NCI-H345 (cell line): ENCODE results near the gene PRR7.
"Not testable (repeated sequence)": the region's sequence is repeated elsewhere in the genome, so short reads cannot be mapped to it uniquely, and the experiment has no call there.

Source experiments
- DNase-seq: peaks from one replicate; lab custom pipeline; 2025; lab: John Stamatoyannopoulos, UW

PRR7 gene

DNA sequence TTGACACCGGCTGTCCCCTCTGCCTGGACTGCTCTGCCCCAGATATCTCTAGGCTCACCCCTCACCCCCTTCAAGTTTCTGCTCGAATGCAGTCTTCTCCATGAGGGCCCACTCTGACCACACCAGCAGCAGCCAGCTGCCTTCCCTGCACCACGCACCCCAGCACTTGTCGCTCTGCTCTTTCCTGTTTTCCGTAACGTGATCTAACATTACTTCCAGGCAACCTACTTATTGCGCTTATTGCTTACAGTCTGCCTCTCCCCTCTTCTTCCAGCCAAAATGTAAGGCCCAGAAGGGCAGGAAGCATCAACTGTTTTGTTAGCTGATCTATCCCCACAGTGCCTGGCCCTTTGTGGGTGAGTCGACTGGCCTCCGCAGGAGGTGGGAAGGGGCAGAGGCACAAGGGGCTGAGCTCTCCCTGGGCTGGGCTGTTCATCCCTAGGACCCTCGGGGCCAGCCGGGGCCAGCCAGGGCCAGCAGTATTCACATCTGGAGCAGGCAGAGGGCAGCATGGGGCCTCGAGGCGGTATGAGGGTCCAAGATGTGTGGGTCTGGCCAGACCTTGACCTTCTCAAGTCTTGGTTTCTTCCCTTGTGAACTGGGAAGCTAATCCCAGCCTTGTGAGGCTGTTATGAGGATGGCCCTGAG is 38.4 kb downstream of the PRR7 start:
- DNase-seq = no peak

DNA sequence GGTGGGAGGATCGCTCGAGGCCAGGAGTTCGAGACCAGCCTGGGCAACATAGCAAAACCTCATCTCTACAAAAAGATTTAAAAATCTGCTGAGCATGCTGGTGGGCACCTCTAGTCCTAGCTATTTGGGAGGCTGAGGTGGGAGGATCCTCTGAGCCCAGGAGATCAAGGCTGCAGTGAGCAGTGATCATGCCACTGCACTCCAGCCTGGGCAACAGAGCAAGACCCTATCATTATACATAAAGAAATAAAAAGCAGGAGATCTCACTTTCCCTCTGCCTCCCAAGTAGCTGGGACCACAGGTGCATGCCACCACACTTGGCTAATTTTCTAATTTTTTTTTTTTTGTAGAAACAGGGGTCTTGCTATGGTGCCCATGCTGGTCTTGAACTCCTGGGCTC is 39.1 kb downstream of the PRR7 start:
- DNase-seq = not testable (repeated sequence)

DNA sequence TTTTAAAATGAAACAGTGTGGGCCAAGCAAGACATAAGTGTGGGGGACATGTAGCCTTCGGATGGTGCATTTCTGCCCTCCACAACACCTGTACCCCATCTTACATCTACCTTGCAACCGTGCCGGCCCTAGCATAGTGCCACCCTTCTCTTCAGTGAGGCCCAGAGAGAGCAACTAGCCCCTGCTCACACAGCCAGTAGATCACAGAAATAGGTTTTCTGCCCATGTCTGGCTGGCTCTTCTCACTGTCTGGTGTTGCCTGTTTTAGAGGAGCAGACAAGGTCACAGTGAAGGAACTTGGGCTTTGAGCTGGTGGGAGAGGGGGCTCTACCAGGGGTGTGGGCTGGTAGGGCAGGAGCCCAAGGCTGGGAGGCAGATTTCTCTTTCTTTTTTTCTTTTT is 39.6 kb downstream of the PRR7 start:
- DNase-seq = no peak

DNA sequence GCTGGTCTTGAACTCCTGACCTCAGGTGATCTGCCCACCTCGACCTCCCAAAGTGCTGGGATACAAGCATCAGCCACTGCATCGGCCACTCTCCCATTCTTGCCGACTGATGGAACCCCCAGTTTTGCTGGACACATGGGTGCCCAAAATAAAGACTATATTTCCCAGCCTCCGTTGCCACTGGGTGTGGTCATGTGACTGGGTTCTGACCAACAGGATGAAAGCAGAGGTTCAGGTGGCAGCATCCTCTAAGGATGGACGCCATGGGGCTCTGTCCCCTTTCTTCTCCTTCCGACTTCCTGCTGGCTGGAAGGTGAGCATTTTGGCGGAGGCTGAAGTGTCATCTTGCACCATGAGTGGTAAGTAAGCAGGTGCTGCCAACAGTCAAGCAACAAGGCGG is 40.5 kb downstream of the PRR7 start:
- no peak for DNase-seq

DNA sequence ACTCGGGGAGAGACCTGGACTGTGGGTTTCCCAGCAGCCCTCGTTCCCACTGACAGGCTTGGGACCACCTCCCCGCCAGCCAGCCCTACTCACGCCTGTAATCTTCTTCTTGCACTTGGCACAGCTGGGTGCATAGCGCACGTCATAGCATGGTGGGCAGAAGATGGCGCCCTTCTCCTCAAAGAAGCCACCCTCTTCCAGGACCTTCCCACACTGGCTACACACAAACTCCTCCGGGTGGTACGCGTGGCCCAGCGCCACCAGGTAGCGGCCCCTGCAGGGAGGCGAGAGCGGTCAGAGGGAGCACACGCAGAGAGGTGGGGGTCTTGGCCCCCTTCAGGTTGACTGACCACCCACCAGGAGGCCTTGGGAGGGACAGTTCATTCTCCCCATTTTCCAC is 41.4 kb downstream of the PRR7 start:
- no peak for DNase-seq

DNA sequence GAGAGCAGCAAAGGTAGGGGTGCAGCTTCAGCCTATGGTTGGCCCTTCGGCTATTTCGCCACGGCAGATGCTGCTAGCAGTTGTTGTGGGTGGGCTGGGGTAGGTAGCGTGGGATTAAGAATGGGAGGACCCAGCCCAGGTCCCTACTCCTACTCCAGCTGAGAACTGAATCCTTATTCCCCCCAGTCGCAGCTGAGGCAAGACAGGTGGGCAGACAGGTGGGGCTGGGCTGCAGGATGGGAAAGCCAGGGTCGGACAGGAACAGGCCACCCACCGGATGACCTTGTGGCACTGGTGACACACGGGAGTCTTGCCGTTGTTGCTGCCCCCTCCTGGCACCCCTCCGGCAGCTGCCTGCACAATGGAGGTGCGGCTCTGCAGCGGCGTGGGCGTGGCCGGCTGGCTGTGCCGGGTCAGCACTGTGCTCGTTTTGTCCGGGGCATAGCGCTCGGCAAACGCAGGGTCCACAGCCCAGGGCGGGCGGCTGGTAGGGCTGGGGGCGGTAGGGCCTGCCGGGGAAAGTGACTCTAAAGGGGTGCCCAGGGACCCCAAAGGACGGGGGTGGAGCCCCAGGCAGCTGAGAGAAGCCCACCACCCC is 42.6 kb downstream of the PRR7 start:
- DNase-seq = no peak

DNA sequence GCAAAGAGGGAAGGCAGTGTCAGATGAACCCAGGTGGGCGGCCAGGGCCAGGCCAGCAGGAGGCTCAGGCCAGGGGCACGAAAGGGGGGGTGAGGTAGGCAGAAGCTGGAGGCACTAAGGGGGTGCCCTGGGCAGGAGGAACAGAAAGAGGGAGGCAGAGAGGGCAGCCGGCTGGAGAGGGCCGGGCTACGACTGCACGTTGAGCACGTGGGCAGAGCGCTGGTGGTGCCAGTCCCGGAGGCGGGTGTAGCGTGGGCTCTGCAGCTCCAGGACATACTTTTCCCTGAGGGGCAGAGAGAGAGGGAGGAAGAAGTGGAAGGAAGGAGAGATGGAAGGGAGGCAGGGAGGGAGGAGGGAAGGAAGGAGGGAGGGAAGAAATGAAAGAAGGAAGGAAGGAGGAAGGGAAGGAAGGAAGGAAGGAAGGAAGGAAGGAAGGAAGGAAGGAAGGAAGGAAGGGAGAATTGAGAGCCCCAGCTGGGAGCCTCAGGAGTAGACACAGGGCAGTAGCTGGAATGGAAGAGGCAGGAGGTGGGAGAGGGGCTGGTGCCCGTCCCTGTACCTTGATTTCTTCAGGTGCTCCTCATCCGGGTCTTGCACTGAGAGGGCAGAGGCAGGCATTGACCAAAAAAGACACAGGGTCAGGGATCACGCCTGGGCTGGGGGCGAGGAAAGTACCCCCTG is 43.8 kb downstream of the PRR7 start:
- no peak for DNase-seq

DNA sequence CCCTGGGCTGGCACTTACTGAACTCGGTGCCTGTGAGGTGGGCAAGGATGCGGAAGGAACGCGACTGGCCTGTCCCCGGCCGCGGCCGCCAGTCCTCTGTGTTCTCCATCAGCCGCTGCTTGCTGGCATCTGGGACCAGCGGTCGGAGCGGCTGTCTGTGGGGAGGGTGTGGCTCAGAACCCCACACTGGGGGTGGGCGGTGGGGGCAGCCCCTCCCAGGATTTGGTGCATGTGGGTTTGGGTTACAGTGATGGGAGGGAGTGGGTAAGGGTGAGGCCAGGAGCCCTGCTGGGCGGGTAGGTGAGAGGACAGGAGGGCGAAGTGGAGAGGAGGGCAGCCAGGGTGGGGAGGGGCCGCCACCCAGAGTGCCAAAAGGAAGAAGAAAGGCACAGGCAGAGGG is 44.4 kb downstream of the PRR7 start:
- DNase-seq = no peak

DNA sequence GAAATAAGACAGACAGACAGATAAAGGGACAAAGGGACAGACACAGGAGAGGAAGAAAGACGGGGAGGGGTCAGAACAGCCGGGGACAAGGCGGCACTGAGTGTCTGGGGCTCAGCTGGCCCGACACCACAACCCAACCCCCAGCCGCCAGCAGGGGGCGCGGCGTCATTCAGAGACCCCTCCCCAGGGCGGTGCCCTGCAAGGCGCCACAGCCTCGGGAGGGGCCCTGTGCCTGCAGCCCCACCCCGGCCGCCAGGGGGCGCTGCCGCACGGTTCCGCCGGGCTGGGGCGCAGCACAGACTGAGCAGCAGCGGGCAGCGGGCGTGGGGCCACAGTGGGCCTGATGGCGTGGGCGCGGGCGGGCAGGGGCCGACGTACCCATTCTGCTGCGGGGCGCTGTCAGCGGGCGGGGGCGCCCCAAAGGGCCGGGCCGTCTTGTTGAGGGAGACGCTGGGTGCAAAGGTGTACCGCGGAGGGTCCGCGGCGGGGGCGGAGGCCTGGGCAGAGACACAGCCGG is 44.9 kb downstream of the PRR7 start:
- no peak for DNase-seq

DNA sequence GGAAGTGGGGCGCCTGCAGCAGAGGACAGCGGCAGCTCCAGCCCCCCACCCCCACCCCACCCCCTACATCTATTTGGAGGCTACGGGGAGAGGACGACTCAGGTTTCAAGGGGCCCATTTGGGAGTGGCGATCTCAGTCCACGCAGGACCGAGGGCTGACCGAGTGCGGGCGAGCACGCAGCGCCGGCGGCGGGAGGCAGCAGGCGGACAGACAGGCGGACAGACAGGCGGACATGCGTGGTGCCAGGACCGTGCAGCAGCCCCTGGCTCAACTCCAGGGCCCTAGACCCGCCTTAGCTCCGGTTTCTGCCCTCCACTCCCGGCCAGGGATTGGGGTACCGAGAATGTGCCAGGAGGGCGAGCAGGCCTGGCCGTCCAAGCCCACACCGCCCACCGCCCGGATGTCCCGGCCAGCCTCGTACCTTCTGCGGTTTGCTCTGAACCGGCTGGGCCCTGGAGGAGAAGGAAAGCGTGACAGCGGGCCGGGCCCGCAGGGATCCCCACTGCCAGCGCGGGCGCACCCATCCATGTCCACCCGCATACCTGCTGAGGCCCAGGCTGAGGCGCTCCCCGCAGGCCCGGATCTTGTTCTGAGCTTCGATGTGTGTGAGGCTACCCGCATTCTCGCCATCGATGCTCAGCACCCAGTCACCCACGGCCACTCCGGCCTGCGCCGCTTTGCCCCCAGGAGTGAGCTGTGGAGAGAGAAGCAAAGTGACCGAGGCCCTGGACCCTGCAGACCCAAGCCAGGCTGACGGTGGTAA is 45.6 kb downstream of the PRR7 start:
- no peak for DNase-seq

DNA sequence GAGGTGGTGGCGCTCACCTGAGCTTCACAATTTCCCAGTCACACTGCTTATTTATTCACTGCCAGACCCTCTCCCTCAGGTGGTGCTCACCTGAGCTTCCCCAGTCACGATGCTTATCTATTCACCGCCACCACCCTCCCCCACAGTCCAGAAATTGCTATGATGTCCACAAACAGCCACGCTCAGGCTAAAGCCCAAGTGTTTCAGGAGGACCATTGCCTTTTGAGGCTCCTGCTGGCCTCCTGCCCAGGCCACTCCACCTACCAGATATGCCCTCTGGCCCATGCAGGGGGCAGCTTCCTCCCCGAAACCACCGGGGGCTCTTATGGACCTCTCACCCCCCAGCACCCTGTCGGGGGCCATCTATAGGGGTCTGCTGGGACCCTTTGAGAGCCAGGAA is 46.2 kb downstream of the PRR7 start:
- no peak for DNase-seq

DNA sequence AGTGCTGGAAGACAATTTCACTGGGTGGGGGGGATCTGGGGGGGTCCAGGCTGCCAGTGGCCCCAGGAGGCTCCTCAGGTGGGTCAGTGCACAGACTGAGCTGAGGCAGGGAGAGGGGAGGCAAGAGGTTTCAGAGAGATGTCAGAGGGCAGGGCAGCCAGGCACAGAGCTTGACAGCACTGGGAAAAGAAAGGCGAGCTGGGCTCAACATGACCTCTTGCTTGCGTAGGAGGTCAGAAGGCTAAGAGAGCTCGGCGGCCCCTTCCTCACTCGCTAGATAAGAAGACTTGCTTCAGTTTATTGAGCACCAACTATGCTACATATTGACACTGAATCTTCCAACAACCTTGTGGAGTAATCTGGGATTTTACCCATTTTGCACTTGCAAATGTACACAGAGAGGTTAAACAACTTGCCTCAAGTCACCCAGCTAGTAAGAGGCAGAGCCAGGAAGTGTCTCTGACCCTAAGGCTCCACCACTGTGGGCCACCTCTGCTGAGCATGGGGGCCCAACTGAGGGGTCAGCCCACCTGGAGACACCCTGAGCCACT is 47.3 kb downstream of the PRR7 start:
- no peak for DNase-seq

DNA sequence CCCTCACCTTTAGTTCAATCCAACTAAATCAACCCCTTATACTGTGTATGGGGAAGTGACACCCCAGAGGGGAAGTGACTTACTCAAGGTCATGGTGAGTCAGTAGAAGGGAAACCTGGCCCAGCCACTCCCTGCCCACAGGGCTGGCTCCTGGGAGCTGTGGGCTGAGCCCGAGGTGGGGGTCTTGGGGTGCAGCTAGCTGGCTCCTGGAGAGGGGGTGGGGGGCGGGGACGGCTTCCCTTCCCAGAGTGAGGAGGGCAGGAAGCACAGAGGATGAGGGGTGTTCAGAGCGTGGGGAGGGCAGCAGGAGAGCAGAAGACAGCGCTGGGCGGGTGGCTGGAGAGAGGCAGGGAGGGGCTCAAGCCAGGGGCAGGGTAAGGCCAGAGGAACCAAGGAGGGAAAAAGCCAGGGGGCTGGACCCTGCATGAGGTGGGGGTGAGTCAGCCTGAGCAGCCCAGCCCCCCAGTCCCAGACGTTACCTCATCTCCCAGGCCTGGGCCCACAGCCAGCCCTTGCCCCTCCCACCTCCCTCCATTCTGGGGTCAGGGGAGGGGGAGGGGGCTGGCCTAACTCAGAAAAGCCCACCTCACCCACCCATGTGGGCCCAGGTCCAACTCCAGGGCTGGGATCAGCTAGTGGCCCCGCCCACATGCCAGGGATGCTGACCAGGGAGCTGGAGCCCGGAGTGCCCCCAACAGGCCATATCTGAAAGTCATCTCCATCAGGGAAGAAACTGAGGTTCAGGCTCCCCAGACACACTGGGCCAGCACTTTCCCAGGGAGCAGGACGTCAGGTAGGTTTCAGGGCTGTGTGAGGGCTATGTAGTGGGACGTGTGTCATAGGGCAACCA is 48.0 kb downstream of the PRR7 start:
- DNase-seq = no peak

DNA sequence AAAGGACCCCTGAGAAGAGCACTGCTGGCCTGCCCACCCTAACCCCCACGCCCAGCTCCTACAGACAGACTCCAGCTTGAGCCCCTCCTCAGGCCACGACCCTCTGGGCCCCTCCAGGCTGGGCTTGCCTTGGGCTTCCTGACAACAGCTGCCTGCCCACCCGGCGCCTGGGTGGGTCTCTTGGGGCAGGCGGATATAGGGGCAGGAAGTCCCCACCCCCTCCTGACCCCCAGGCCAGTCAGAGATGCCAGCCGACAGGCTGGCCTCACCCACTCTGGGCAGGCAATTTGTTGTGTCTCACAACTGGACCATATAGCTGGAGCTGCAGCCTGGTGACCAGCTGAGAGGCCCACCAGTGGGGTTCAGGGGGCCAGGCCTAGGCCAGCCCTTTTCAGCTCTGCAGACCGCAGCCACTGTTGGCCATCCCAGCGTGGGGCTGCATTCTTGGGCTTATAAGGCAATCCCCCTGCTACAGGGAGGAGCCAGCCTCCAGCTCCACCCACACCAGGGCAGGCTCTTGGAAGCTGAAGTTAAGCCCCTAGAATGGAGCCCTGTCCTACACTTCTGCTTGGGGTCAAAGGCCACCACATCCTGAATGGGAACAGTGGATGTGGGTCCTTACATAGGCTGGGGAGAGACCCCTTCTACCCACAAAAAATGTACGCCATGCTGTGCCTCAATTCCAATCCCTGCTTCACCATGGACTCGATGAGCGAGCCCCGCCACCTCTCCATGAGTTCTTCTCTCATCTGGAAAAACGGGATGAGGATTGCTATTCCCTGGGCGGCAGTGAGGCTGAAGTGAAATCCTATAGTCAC is 48.8 kb downstream of the PRR7 start:
- DNase-seq = no peak

DNA sequence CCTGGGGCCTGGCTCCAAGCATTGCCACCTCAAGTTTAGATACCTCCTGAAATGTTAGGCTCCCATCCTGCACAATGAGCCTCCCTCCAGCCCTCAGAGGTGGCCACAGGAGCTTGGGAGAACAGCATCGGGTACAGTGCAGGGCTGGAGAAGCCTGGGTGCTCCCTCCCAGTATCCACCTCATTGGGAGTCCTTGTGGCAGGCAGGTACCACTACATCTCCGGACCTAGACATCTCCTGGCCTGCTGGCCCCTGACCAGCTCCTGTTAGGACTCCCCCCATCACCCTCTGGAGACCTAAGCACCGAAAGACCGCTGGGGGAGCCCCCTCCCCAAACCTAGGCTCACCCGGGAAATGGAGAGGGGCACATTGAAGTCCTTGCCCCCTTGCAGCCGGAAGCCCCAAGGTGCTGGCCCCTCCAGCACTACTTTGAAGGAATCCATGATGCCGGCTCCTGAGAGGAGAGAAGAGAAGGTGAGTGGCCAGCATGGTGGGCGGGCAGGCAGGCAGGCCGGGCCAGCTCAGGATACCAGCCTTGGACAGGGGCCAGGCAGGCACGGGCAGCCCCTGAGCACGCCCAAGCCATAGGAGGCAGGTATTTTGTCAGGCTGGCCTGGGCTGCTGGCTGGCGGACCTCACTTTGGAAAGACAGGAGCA is 49.6 kb downstream of the PRR7 start:
- DNase-seq = peak; percentile 30

DNA sequence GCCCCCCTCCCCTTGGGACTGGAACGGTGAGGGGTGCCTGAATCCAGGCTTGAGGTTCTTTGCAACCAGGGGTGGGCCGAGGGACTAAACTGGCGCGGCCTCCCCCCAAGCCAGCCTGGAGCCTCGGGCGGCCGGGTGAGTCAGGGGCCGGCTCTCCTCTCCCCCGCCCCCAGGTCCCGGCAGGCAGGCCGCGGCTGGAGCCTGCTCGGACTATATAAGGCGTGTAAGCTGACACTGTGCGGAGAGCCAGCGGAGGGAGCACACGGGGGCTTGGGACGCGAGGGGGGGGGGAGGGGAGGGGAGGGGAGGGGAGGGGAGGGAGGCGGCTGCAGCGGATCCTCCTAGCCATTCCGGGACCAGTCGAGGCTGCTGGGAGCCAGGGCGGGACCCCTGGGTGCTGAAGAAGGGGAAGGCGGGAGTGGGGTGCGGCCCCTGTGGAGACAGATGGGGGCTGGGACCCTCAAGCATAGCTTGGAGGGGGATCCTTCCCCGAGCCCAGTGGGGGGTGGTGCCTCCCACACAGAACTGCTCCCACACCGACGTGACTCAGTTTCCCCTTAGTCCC is 50.2 kb downstream of the PRR7 start:
- peak; percentile 60 for DNase-seq

DNA sequence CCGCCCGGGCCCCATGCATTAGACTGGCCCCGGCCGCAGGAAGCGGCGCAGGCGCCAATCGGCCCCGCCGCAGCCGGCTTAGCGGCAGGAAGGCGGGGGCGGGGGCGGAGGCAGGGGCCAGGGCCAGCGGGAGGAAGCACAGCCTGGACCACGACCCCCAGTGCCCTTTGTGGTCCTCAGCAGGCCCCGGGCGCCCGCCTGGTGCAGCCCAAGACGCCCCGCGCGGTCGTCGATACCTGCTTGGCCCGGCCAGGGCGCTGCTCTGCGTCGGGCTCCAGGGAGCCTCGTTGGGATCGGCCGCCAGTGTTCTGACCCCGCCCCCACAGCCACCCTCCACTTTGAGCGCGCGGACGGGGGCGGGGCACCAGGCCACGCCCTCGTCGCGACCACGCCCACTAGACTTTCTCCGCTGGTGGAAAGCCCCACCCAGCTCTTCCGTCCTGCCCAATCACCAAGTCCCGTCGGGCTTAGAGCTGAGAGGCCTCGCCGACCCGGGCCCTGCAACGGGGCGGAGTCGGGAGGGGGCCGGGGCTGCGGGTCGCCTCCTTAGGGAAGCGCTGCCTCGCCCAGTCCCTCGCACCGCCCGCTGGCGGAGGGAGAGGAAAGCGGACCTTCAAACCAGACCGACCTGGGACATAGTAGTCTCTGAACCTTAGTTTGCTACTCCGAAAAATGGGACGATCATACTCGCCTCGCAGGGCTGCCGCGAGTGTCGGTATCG is 50.8 kb downstream of the PRR7 start, which contains the start of gene PDLIM7:
PDLIM7 (minus strand) TSS at position 313 of the 721 bp plus-strand sequence. CDS start 1,092 bp downstream, outside the sequence.
- peak; percentile 95 for DNase-seq

DNA sequence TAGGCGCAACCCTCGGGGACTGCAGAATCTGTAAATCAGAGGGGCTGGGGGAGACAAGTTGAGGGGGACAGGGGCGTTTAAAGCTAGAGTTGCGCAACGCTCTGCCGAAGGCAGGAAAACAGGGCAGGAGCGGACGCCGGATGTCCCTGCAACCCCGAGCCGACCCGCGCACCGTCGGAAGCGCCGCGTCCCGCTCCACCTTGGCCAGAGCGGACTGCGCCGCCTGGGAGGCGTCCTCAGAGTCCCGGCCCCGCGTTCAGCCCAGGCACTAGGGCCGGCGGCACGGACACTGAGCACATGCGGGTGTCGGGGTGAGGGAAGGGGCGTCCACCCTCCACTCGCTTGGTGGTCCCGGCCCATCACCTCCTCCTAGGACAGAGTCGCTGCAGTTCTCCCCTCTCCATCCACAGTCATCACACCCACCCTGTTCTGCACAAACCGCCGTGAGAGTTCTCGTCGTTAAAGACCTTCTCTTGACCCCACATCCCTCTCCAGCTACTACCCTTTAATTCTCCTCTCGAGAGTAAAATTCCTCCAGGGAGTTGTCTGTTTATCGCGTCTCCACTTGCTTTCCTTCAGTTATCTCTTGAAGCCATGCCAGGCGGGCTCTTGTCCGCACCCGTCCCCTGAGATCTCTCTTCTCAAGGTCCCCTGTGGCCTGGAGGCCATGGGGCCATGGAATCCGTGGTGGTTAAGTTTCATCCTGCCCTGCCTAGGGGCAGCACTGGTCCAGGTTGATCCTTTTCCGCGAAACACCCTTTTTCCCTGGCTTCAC is 51.6 kb downstream of the PRR7 start:
- no peak for DNase-seq
